Mononuclear cell (primary cell): ENCODE measurements around the gene PIWIL4. TPM values are rescaled to one million over a fixed set of nuclear protein-coding genes. Genes with fewer than 3 reads are reported as not detected.
"Not testable (repeated sequence)": the region's sequence is repeated elsewhere in the genome, so short reads cannot be mapped to it uniquely, and the experiment has no call there.

Experiments used
- H3K27me3 ChIP-seq: 2 replicates; pipeline ENCODE4 v1.6.0; 2011; ENCODE audit warnings: low read length, control low read depth; ENCODE audit not compliant: insufficient read depth
- H3K4me1 ChIP-seq: 2 replicates; pipeline ENCODE4 v1.5.1; 2011; ENCODE audit warnings: mild to moderate bottlenecking, low read length, control low read depth; ENCODE audit not compliant: insufficient read depth
- H3K4me3 ChIP-seq: 2 replicates; pipeline ENCODE4 v1.5.1; 2011; ENCODE audit warnings: mild to moderate bottlenecking, low read length, moderate library complexity
- H3K9me3 ChIP-seq: 2 replicates; pipeline ENCODE4 v1.5.1; 2011; ENCODE audit warnings: low read depth, mild to moderate bottlenecking, control low read depth, low read length
- total RNA-seq: library from RNA; depleted of rRNA; stranded (reverse); fragments of >200 nt; gene quantifications from one replicate; pipeline ENCODE4 v1.2.3, GENCODE V29; 2012

The PIWIL4 gene
- total RNA-seq, 1 donor: 5.2 TPM

DNA sequence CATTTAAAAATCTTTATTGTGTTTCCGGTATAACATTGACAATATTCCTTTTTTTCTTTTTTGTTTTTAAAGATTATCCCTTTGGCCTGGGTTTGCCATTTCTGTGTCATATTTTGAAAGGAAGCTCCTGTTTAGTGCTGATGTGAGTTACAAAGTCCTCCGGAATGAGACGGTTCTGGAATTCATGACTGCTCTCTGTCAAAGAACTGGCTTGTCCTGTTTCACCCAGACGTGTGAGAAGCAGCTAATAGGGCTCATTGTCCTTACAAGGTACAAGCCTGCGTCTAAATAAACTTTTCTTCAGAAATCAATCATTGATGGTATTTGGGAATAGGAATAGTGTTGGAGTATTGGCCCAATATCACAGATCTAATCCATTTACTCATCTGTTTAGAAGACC lies 19.8 kb downstream of the PIWIL4 start:
- Histone ChIP-seq H3K9me3 (no peaks in the 10 kb centered on the region), H3K4me1 (peaks cover 25% of the 10 kb centered on the region), H3K27me3 (no peaks in the 10 kb centered on the region), H3K4me3 (no peak overlapping the region)

DNA sequence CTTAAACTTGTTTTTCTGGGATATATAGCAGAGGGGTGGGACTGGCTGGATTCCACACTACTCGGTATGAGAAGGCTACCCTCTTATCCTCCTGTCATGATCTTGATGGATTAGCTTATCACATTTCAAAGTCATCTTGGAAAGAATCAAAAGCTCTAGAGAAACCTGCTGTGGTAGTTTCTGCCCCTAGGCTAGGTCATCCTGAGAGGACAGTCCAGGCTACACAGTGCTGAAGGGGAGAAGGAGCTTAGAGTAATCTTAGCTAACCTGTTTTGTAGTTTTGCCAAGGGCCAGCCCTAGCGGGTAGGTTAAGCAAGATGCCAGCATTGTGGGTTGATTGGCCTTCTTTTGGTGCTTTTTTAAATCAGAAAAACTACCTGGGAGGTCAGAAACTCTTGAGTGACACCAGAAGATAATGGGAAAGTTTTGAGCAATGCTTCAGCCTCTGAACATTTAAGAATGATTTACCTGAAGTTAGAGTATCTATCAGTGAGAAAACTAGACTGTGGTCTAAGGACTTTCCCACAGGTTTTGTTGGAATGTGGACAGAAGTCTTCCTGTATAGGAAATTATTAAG lies 21.3 kb downstream of the PIWIL4 start:
- peaks cover 14% of the 10 kb centered on the region for H3K4me1 ChIP-seq
- no peaks in the 10 kb centered on the region for H3K27me3 ChIP-seq
- H3K4me3 ChIP-seq: no peak overlapping the region

DNA sequence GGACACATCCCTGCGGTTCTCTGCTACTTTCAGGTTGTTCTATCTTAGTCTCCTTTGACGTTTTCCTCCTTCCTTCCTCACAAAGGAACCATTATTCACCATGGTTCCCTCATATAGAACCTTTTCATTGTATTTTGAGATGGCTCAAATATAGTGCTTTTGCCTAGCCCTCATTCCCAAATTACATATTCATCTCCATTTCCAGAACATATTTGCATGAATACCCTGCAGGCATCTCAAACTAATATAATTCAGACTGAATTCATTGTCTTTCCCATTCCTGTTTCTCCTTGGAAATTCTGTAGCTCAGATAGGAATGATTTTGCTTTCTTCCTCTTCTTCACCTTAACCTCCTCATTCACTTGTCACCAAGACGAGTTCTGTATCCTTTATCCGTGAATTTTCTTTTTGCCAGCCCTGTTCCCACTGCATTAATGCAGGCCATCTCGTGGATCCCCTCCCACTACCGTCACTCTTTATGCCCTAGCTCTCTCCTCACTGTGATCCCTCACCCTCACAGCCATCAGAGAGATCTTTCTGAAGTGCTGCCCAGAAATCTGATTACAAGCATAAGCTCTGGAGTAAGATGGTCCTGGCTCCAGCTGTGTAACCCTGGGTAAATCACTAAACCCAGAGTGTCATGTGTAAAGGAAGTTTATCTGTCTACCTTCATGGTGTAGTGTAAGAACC lies 23.3 kb downstream of the PIWIL4 start:
- no peaks in the 10 kb centered on the region for H3K27me3 ChIP-seq
- H3K4me3 ChIP-seq: no peak overlapping the region
- no peaks in the 10 kb centered on the region for H3K4me1 ChIP-seq
- no peaks in the 10 kb centered on the region for H3K9me3 ChIP-seq

More for the DNA sequence above, 21.3 kb downstream of the PIWIL4 start:
- H3K9me3 ChIP-seq: no peaks in the 10 kb centered on the region

DNA sequence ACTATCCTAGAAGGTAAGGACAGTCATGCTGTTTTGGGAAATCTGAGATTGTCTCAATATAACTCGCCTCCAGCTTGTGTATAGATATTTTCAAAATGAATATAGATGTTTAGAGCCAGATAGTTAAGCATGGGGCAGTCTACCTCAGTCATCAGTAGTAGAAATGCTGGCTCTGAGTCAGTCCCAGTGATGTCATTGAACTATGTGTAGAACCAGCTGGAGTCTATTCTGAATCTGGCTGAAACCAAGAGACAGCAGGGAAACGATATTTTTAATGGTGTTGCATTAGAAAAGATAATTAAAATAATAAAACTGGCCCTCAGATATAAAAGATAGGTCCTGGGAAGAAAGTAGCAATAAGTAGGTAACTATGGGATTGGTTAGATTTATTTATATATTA lies 25.9 kb downstream of the PIWIL4 start:
- Histone ChIP-seq H3K4me3 (no peak overlapping the region), H3K27me3 (no peaks in the 10 kb centered on the region), H3K9me3 (no peaks in the 10 kb centered on the region), H3K4me1 (no peaks in the 10 kb centered on the region)

DNA sequence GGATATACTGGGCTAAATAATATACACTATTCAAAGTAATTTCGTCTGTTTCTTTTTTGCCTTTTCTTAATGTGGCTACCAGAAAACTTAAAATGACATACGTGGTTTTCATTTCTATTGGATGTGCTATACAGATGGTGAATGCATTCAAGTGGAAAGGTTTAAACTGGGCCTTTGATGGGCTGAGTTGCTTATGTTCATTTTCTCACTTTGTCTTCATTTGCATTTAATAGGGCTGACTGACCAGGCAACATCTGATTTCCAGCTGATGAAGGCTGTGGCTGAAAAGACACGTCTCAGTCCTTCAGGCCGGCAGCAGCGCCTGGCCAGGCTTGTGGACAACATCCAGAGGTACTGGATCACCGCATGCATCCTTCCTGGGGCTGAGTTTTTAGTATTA lies 27.9 kb downstream of the PIWIL4 start:
- no peak overlapping the region for H3K4me3 ChIP-seq
- H3K4me1 ChIP-seq: no peaks in the 10 kb centered on the region
- H3K9me3 ChIP-seq: no peaks in the 10 kb centered on the region
- H3K27me3 ChIP-seq: no peaks in the 10 kb centered on the region

DNA sequence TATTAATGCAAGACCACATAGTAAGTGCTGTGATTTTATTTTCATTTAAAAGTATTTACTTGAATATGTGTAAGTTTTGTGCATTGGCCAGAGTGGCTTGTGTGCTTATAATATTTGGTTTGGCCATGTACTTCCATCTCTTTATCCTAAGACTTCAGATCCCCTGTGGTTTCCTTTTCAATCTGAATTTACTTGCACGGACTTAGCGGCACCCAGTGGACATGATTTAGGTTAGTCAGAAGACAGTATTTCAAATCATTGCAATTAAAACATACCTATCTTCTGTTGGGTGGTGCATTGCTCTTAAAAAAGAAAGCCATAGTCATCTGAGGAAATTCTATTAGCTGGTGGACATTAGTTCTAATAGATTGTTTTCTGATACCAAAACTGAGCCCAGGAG lies 30.7 kb downstream of the PIWIL4 start:
- H3K9me3 ChIP-seq: no peaks in the 10 kb centered on the region
- H3K27me3 ChIP-seq: no peaks in the 10 kb centered on the region
- no peak overlapping the region for H3K4me3 ChIP-seq
- peaks cover 3% of the 10 kb centered on the region for H3K4me1 ChIP-seq

DNA sequence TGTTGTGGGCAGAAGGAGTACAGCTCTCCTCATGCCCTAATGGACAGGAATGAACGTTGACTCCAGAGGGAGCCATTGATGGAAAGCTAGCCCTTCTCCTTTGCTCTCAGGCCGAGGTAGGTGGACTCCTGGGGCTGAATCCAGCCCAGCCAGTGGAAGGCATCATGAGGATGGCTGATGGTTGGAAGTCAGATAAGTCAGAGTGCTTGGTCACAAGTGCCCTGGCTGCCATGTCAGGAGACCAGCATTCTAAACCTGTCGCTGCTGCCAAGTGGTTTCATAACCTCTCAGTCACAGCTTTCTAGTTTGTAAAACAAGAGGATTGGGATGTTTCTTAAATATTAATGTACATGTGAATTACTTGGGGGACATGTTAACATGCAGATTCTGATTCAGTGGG lies 32.3 kb downstream of the PIWIL4 start:
- Histone ChIP-seq H3K27me3 (no peaks in the 10 kb centered on the region), H3K4me3 (no peak overlapping the region), H3K4me1 (peaks cover 9% of the 10 kb centered on the region), H3K9me3 (no peaks in the 10 kb centered on the region)

DNA sequence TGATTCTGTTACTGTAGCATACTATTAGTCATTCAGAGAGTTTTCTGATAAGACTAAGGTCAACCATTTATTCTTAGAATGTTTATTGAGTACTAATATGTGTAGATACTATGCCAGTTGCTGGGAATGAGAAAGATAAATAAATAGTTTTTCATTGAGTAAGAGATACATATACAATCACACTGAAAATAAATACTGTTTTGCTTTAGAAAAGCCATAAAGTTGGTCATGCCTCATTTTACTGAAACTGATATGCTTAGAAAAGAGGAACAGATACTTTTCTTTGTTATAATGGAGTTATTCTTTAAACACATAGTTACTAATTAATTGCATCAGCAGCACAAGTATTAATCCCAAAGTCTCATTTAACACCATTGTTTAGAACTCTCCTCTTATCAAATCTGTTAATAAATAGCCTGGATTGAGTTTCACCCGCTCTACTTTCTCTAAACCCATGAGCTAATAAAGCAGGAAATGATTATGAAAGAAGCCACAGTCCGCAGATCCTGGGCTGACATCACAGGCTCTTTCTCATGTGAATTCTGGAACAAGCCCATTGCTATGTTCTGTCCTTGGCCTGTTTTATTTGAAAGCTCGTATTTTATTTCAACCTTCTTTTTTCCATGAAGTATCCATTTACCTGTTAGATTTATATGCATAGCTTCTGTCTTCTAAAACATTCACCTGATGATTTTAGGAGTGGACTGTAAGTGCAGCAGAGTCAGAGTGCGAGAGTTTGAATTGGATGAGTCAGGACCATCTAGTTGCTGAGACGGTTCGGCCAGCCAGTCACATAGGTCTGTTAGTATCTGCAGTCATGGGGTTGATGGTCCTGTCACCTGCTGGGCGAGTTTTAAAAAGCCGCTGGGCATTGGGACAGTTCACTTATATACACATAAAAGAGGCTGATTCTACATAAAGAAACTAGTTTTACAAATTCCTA lies 35.5 kb downstream of the PIWIL4 start:
- H3K4me3 ChIP-seq: no peak overlapping the region
- peaks cover 9% of the 10 kb centered on the region for H3K4me1 ChIP-seq
- H3K27me3 ChIP-seq: no peaks in the 10 kb centered on the region
- no peaks in the 10 kb centered on the region for H3K9me3 ChIP-seq

DNA sequence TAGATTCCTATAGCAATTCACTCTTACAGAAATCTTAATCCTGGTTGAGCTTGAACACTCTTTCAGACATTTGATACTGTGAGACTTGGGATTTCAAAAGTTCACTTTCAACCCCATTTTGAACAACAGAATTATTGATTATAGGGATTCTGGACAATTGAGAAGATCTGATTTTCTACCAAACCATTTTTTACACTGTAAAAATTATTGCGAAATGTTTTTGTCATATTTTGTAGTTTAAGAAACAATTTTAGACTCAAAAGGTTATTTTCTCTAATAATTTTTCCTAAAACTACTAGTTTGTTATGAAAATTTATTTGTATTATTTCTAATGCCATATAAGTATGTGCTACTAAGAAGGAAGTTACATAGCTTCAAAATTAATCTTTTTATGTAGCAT lies 36.4 kb downstream of the PIWIL4 start:
- Histone ChIP-seq H3K27me3 (no peaks in the 10 kb centered on the region), H3K4me1 (peaks cover 9% of the 10 kb centered on the region), H3K9me3 (no peaks in the 10 kb centered on the region), H3K4me3 (no peak overlapping the region)

DNA sequence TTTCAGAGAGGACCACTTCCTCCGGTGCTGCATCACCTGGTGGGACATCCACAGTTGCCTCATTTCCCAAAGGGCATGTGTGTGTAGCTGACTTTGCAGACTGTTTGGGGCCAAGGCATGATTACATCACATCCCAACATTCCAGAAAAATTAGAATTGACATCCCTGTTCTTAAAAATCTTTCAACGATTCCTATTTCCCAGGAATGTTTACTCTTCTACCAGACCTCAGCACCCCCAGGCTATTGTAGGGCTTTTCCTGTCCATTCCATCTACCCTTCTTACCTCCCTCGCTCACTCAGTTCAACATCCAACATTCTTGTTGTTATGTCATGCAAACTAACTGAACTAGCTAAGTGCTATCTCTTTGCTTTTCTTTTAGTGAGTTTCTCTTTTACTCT lies 37.3 kb downstream of the PIWIL4 start:
- no peaks in the 10 kb centered on the region for H3K9me3 ChIP-seq
- no peak overlapping the region for H3K4me3 ChIP-seq
- H3K4me1 ChIP-seq: peaks cover 9% of the 10 kb centered on the region
- no peaks in the 10 kb centered on the region for H3K27me3 ChIP-seq

DNA sequence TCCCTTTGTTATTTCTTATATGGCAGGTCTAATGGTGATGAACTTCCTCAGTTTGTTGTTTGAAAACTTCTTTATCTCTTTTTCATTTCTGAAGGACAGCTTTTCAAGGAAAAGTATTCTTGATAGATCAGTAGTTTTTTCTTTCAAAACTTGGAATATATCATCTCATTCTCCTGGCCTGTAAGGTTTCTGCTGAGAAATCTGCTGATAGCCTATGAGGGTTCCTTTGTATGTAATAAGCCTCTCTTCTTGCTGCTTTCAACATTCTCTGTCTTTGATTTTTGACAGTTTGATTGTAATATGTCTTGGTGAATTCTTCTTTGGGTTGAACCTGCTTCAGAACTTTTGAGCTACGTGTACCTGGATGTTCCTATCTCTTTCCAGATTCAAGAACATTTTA lies 46.0 kb downstream of the PIWIL4 start:
- peaks cover 26% of the 10 kb centered on the region for H3K9me3 ChIP-seq

DNA sequence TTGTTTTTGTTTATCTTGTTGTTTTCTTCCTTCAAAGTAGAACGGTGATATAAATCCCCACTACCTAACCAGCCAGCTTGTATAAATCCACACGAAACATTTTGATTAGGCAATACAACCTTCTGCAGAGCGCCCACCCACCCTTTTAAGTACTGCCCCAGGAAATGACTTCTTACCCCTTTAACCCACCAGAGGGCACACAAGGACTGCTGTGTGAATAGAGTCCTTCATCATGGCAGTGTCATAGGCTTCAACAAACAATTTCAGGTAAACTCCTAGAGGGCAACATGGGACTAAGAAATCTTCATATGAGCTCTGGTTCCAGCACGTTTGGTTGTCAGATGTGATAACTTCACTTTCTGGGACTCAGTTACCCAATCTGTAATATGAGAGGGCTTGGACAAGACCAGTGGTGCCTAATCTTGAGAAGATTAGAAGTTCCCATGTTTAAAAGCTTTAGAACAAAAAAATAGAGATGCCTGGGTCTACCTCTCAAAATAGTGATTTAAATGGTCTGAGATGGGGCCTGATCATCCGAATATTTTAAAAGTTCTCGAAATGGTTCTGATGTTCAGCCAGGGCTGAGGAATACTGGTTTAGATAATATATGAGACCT lies 56.1 kb downstream of the PIWIL4 start:
- H3K27me3 ChIP-seq: no peaks in the 10 kb centered on the region
- no peaks in the 10 kb centered on the region for H3K4me1 ChIP-seq
- no peak overlapping the region for H3K4me3 ChIP-seq
- peaks cover 9% of the 10 kb centered on the region for H3K9me3 ChIP-seq

More for the DNA sequence above, 46.0 kb downstream of the PIWIL4 start:
- H3K4me1 ChIP-seq: no peaks in the 10 kb centered on the region
- H3K27me3 ChIP-seq: no peaks in the 10 kb centered on the region
- H3K4me3 ChIP-seq: no peak overlapping the region

DNA sequence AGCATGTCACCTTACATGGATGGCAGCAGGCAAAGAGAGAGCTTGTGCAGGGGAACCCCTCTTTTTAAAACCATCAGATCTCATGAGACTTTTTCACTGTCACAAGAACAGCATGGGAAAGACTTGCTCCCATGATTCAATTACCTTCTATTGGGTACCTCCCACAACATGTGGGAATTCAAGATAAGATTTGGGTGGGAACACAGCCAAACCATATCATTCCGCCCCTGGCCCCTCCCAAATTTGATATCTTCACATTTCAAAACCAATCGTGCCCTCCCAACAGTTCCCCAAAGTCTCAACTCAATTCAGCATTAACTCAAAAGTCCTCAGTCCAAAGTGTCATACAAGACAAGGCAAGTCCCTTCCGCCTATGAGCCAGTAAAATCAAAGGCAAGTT lies 58.3 kb downstream of the PIWIL4 start:
- H3K4me3 ChIP-seq, H3K4me1 ChIP-seq, H3K9me3 ChIP-seq, H3K27me3 ChIP-seq: not testable (repeated sequence)

DNA sequence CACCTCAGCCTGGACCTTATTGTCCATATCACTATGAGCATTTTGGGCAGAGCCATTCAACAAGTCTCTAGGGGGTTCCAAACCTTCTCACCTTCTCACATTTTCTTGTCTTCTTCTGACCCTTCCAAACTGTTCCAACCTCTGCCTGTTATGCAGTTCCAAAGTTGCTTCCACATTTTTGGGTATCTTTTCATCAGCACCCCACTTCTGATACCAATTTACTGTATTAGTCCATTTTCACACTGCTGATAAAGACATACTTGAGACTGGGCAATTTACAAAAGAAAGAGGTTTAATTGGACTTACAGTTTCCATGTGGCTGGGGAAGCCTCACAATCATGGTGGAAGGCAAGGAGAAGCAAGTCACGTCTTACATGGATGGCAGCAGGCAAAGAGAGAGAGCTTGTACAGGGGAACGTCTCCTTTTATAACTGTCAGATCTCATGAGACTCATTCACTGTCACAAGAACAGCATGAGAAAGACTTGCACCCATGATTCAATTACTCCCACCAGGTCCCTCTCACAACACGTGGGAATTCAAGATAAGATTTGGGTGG lies 59.9 kb downstream of the PIWIL4 start:
- H3K4me3 ChIP-seq, H3K27me3 ChIP-seq, H3K4me1 ChIP-seq, H3K9me3 ChIP-seq: not testable (repeated sequence)

DNA sequence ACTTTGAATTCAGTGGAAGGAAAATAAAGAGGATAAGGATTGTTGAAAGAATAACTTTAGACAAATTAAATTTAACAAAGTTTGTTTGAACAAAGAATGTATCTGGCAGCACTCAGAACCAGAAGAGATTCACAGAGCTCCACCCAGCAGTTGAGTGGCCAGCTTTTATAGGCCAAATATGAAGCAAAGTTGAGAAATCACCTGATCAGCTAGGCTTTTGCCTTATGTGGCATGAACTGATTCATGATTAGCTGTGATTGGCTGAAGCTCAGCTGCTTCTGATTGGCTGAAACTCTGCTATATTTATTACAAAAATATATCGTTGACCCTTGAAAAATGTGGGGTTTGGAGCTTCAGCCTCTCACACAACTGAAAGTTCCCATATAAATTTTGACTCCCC lies 62.6 kb downstream of the PIWIL4 start:
- peaks cover 9% of the 10 kb centered on the region for H3K9me3 ChIP-seq
- H3K27me3 ChIP-seq: no peaks in the 10 kb centered on the region
- H3K4me3 ChIP-seq: no peak overlapping the region
- H3K4me1 ChIP-seq: peaks cover 7% of the 10 kb centered on the region
